OCI-LY3 (cell line): ENCODE data around the gene HOOK1.

ENCODE experiments used
- H2AFZ ChIP-seq: fragments of 200-600, 300-600 bp; shearing (Covaris generic); 2 replicates; pipeline ENCODE4 v1.6.0; 2014; ENCODE audit warnings: antibody characterized with exemption, low read depth, low read length
- H3K27ac ChIP-seq: fragments of 200-600, 300-600 bp; sonication (generic); 2 replicates; pipeline ENCODE4 v1.5.1; 2014; ENCODE audit warnings: mild to moderate bottlenecking, low read length, moderate library complexity, mixed read lengths
- H3K27me3 ChIP-seq: fragments of 200-600, 300-600 bp; sonication (generic); 2 replicates; pipeline ENCODE4 v1.6.1; 2014; ENCODE audit warnings: low read depth, low read length, mixed read lengths
- H3K36me3 ChIP-seq: fragments of 200-600, 300-600 bp; sonication (generic); replicated peaks from 2 replicates; pipeline ENCODE3; 2014; ENCODE audit warnings: low read depth, low read length, mixed read lengths
- H3K4me1 ChIP-seq: fragments of 300-600, 200-600 bp; sonication (generic); 2 replicates; pipeline ENCODE4 v1.6.1; 2014; ENCODE audit warnings: low read length, mixed read lengths
- H3K4me2 ChIP-seq: fragments of 200-600, 300-600 bp; sonication (generic); 2 replicates; pipeline ENCODE4 v1.6.1; 2014; ENCODE audit warnings: low read length, mixed read lengths
- H3K4me3 ChIP-seq: fragments of 300-600, 200-600 bp; sonication (generic); 2 replicates; pipeline ENCODE4 v1.5.1; 2014; ENCODE audit warnings: antibody characterized with exemption, mild to moderate bottlenecking, low read length, moderate library complexity
- H3K79me2 ChIP-seq: fragments of 300-600, 200-600 bp; shearing (Covaris generic); 2 replicates; pipeline ENCODE4 v1.6.1; 2014; ENCODE audit warnings: mild to moderate bottlenecking, low read length, mixed read lengths
- H3K9ac ChIP-seq: fragments of 300-600, 200-600 bp; shearing (Covaris generic); 2 replicates; pipeline ENCODE4 v1.6.0; 2014; ENCODE audit warnings: mild to moderate bottlenecking, low read length, moderate library complexity
- H3K9me3 ChIP-seq: fragments of 200-600, 300-600 bp; shearing (Covaris generic); 2 replicates; pipeline ENCODE4 v1.6.1; 2014; ENCODE audit warnings: low read length, mixed read lengths; ENCODE audit not compliant: insufficient read depth
- H4K20me1 ChIP-seq: fragments of 200-600, 300-600 bp; sonication (generic); 2 replicates; pipeline ENCODE4 v1.6.1; 2016; ENCODE audit warnings: low read length, mixed read lengths; ENCODE audit not compliant: insufficient read depth
- EZH2phosphoT487 ChIP-seq: fragments of 200-600 bp; shearing (Covaris generic); IDR thresholded peaks from 2 replicates; pipeline ENCODE4 v1.6.1; 2018; ENCODE audit warnings: antibody characterized with exemption, mixed run types, low read depth
- TF ChIP-seq, protein P1 (sequence below): fragments of 200-600, 300-600 bp; sonication (generic); IDR thresholded peaks from 2 replicates; pipeline ENCODE4 v1.5.1; 2014; ENCODE audit warnings: antibody characterized with exemption, low read length, low read depth

HOOK1 gene

DNA sequence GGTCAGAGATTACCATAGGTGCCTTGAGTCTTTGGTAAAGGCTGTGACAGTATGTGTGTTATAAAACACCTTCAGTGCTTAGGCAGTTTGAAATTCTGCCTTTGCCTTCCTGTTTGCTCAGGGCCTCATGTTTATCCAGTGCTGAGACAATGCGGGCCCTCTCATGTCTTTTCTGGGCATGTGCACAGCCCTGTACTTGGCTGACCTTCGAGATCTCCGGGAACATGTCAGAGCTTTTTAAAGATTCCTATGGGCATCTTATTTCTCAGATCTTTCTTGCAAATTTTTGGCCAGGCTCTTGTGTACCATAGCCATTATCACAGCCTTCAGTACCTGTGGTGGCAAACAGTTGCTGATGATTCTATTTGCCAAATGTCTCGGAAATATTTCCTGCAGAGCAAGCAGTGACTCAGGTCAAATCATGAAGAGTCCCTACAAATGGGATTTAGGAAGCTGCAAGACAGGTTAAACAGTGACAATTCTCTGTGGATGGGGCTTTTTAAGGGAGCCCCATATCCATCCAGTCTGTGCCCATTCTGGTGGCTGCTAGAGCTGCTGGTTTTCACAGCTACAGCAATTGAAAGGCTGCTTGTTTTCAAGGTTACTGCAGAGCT, 42.1 kb downstream of the HOOK1 start:
- H3K36me3 ChIP-seq: no peaks in the 10 kb centered on the region
- H3K27ac ChIP-seq: no peak overlapping the region
- no peak overlapping the region for H2AFZ ChIP-seq

GRCh38 chr1:59857679-59858354, 43.1 kb downstream of the HOOK1 start:
- Histone ChIP-seq H3K79me2 (no peaks in the 10 kb centered on the region), H2AFZ (no peak overlapping the region), H3K4me3 (no peak overlapping the region), H3K4me2 (no peak overlapping the region), H3K4me1 (no peaks in the 10 kb centered on the region), H3K9ac (no peak overlapping the region), H3K36me3 (no peaks in the 10 kb centered on the region), H3K27me3 (no peaks in the 10 kb centered on the region), H3K9me3 (no peaks in the 10 kb centered on the region), H4K20me1 (no peaks in the 10 kb centered on the region), H3K27ac (no peak overlapping the region)
- TF ChIP-seq, protein P1, sequence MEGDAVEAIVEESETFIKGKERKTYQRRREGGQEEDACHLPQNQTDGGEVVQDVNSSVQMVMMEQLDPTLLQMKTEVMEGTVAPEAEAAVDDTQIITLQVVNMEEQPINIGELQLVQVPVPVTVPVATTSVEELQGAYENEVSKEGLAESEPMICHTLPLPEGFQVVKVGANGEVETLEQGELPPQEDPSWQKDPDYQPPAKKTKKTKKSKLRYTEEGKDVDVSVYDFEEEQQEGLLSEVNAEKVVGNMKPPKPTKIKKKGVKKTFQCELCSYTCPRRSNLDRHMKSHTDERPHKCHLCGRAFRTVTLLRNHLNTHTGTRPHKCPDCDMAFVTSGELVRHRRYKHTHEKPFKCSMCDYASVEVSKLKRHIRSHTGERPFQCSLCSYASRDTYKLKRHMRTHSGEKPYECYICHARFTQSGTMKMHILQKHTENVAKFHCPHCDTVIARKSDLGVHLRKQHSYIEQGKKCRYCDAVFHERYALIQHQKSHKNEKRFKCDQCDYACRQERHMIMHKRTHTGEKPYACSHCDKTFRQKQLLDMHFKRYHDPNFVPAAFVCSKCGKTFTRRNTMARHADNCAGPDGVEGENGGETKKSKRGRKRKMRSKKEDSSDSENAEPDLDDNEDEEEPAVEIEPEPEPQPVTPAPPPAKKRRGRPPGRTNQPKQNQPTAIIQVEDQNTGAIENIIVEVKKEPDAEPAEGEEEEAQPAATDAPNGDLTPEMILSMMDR: no peak
- no peak for TF ChIP-seq EZH2phosphoT487

More for the DNA sequence above, 42.1 kb downstream of the HOOK1 start:
- Histone ChIP-seq H3K4me2 (no peak overlapping the region), H3K4me3 (no peak overlapping the region), H3K27me3 (no peaks in the 10 kb centered on the region), H3K9ac (no peak overlapping the region), H3K4me1 (no peaks in the 10 kb centered on the region), H4K20me1 (no peaks in the 10 kb centered on the region), H3K9me3 (no peaks in the 10 kb centered on the region), H3K79me2 (no peaks in the 10 kb centered on the region)
- TF ChIP-seq, protein P1: no peak
- TF ChIP-seq EZH2phosphoT487: no peak

GRCh38 chr1:59866462-59866861, 51.7 kb downstream of the HOOK1 start:
- TF ChIP-seq, protein P1: no peak
- no peak for TF ChIP-seq EZH2phosphoT487
- Histone ChIP-seq H3K36me3 (no peaks in the 10 kb centered on the region), H3K27ac (no peak overlapping the region), H3K4me2 (no peak overlapping the region), H3K79me2 (no peaks in the 10 kb centered on the region), H2AFZ (no peak overlapping the region), H3K4me3 (no peak overlapping the region), H3K9me3 (no peaks in the 10 kb centered on the region), H3K4me1 (no peaks in the 10 kb centered on the region), H3K9ac (no peak overlapping the region), H4K20me1 (no peaks in the 10 kb centered on the region), H3K27me3 (no peaks in the 10 kb centered on the region)

GRCh38 chr1:59871746-59872145, 57.0 kb downstream of the HOOK1 start:
- Histone ChIP-seq H3K9ac (no peak overlapping the region), H3K4me3 (no peak overlapping the region), H3K9me3 (no peaks in the 10 kb centered on the region), H3K4me1 (no peaks in the 10 kb centered on the region), H3K79me2 (no peaks in the 10 kb centered on the region), H3K27ac (no peak overlapping the region), H3K4me2 (no peak overlapping the region), H2AFZ (no peak overlapping the region), H4K20me1 (no peaks in the 10 kb centered on the region), H3K36me3 (no peaks in the 10 kb centered on the region), H3K27me3 (no peaks in the 10 kb centered on the region)
- TF ChIP-seq, protein P1: no peak
- TF ChIP-seq EZH2phosphoT487: no peak
